ENCODE data around the gene CHRND. TPM values are rescaled to one million over a fixed set of nuclear protein-coding genes. Genes with fewer than 3 reads are reported as not detected.

The CHRND gene
- total and polyA plus RNA-seq, 2 of the 8 experiments (the other 6 are each of a cell fraction or from before 2014, with no cell fraction given): 0.24 TPM; not detected in 1

DNA sequence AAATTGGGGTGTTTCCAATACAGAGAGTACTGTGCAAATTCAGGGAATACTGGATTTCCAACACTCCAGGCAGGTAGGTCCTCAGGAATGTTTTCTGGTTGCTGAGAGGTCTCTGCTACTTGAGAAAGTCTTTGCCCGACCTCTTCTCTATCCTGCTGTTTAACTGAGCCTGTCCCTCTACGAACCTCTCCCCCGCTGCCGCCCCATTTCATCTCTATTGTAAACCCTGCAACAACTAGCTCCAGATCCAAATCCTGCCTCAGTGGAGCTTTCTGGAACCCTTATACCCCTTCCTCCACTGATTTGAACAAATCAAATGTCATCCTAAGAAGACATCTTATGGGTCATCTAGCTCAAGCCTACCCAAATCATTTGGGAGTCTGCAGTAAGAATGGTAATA is 25.8 kb downstream of the CHRND start (continued):
- TF ChIP-seq, protein P1, sequence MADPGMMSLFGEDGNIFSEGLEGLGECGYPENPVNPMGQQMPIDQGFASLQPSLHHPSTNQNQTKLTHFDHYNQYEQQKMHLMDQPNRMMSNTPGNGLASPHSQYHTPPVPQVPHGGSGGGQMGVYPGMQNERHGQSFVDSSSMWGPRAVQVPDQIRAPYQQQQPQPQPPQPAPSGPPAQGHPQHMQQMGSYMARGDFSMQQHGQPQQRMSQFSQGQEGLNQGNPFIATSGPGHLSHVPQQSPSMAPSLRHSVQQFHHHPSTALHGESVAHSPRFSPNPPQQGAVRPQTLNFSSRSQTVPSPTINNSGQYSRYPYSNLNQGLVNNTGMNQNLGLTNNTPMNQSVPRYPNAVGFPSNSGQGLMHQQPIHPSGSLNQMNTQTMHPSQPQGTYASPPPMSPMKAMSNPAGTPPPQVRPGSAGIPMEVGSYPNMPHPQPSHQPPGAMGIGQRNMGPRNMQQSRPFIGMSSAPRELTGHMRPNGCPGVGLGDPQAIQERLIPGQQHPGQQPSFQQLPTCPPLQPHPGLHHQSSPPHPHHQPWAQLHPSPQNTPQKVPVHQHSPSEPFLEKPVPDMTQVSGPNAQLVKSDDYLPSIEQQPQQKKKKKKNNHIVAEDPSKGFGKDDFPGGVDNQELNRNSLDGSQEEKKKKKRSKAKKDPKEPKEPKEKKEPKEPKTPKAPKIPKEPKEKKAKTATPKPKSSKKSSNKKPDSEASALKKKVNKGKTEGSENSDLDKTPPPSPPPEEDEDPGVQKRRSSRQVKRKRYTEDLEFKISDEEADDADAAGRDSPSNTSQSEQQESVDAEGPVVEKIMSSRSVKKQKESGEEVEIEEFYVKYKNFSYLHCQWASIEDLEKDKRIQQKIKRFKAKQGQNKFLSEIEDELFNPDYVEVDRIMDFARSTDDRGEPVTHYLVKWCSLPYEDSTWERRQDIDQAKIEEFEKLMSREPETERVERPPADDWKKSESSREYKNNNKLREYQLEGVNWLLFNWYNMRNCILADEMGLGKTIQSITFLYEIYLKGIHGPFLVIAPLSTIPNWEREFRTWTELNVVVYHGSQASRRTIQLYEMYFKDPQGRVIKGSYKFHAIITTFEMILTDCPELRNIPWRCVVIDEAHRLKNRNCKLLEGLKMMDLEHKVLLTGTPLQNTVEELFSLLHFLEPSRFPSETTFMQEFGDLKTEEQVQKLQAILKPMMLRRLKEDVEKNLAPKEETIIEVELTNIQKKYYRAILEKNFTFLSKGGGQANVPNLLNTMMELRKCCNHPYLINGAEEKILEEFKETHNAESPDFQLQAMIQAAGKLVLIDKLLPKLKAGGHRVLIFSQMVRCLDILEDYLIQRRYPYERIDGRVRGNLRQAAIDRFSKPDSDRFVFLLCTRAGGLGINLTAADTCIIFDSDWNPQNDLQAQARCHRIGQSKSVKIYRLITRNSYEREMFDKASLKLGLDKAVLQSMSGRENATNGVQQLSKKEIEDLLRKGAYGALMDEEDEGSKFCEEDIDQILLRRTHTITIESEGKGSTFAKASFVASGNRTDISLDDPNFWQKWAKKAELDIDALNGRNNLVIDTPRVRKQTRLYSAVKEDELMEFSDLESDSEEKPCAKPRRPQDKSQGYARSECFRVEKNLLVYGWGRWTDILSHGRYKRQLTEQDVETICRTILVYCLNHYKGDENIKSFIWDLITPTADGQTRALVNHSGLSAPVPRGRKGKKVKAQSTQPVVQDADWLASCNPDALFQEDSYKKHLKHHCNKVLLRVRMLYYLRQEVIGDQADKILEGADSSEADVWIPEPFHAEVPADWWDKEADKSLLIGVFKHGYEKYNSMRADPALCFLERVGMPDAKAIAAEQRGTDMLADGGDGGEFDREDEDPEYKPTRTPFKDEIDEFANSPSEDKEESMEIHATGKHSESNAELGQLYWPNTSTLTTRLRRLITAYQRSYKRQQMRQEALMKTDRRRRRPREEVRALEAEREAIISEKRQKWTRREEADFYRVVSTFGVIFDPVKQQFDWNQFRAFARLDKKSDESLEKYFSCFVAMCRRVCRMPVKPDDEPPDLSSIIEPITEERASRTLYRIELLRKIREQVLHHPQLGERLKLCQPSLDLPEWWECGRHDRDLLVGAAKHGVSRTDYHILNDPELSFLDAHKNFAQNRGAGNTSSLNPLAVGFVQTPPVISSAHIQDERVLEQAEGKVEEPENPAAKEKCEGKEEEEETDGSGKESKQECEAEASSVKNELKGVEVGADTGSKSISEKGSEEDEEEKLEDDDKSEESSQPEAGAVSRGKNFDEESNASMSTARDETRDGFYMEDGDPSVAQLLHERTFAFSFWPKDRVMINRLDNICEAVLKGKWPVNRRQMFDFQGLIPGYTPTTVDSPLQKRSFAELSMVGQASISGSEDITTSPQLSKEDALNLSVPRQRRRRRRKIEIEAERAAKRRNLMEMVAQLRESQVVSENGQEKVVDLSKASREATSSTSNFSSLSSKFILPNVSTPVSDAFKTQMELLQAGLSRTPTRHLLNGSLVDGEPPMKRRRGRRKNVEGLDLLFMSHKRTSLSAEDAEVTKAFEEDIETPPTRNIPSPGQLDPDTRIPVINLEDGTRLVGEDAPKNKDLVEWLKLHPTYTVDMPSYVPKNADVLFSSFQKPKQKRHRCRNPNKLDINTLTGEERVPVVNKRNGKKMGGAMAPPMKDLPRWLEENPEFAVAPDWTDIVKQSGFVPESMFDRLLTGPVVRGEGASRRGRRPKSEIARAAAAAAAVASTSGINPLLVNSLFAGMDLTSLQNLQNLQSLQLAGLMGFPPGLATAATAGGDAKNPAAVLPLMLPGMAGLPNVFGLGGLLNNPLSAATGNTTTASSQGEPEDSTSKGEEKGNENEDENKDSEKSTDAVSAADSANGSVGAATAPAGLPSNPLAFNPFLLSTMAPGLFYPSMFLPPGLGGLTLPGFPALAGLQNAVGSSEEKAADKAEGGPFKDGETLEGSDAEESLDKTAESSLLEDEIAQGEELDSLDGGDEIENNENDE (IDR thresholded peaks at IDR 0.05; ENCODE audit: insufficient replicate concordance, low read length): no peak
- TF ChIP-seq BRCA1 (IDR thresholded peaks at IDR 0.05; ENCODE audit: low read depth, low read length): no peak
- TF ChIP-seq CHD2 (IDR thresholded peaks at IDR 0.05; ENCODE audit: low read length): no peak
